Fibroblast of lung (primary cell): ENCODE results near the gene PITRM1. TPM values are rescaled to one million over a fixed set of nuclear protein-coding genes. Genes with fewer than 3 reads are reported as not detected.

ENCODE experiments used
- DNase-seq, 2 donors: peaks; one replicate each; pipeline versions ENCODE4 v3.0.0 to v3.0.0-alpha.2; 2010; ENCODE audit warnings: low read depth in 2 of 2
- H2AFZ ChIP-seq: 2 replicates; pipeline ENCODE4 v1.5.1; 2012; ENCODE audit warnings: low read length, control low read depth, inconsistent platforms
- H3K27ac ChIP-seq: 2 replicates; pipeline ENCODE4 v1.5.1; 2011; ENCODE audit warnings: low read length, control low read depth; ENCODE audit not compliant: insufficient read depth
- H3K27me3 ChIP-seq: 2 replicates; pipeline ENCODE4 v1.5.1; 2011; ENCODE audit warnings: mild to moderate bottlenecking, low read length; ENCODE audit not compliant: control insufficient read depth, insufficient read depth
- H3K36me3 ChIP-seq: 2 replicates; pipeline ENCODE4 v1.5.1; 2011; ENCODE audit warnings: low read length; ENCODE audit not compliant: control insufficient read depth, insufficient read depth
- H3K4me1 ChIP-seq: 2 replicates; pipeline ENCODE4 v1.5.1; 2011; ENCODE audit warnings: low read length; ENCODE audit not compliant: control insufficient read depth, insufficient read depth; ENCODE audit errors: extremely low read depth
- H3K4me2 ChIP-seq: 2 replicates; pipeline ENCODE4 v1.5.1; 2011; ENCODE audit warnings: low read length, control low read depth; ENCODE audit not compliant: insufficient read depth; ENCODE audit errors: extremely low read depth
- H3K4me3 ChIP-seq, 4 experiments: fragments of 200-600 bp in 1 of 4; sonication (generic) in 1 of 4; replicated peaks in 1 of 4; 2 replicates each; pipeline ENCODE4 v1.5.1; 2011 to 2016; ENCODE audit warnings: low read length in 4 of 4, low read depth in 3 of 4, mild to moderate bottlenecking in 3 of 4, control low read depth in 2 of 4, inconsistent platforms in 1 of 4, mixed read lengths in 1 of 4; ENCODE audit not compliant: insufficient read depth in 1 of 4; ENCODE audit errors: control extremely low read depth in 1 of 4
- H3K79me2 ChIP-seq: 2 replicates; pipeline ENCODE4 v1.5.1; 2012; ENCODE audit warnings: mild to moderate bottlenecking, low read length, inconsistent platforms; ENCODE audit not compliant: control insufficient read depth, insufficient read depth
- H3K9ac ChIP-seq: 2 replicates; pipeline ENCODE4 v1.5.1; 2011; ENCODE audit warnings: mild to moderate bottlenecking, low read length, control low read depth; ENCODE audit not compliant: insufficient read depth
- H3K9me3 ChIP-seq: 2 replicates; pipeline ENCODE4 v1.5.1; 2012; ENCODE audit warnings: low read depth, low read length; ENCODE audit not compliant: control insufficient read depth, insufficient read depth
- H4K20me1 ChIP-seq: 2 replicates; pipeline ENCODE4 v1.5.1; 2011; ENCODE audit warnings: low read length; ENCODE audit not compliant: control insufficient read depth, insufficient read depth; ENCODE audit errors: extremely low read depth
- CTCF ChIP-seq, 2 donors: IDR thresholded peaks in 1 of 2; conservative IDR thresholded peaks in 1 of 2; 1 replicate in 1 of 2; 2 replicates in 1 of 2; pipeline ENCODE4 v1.5.1; 2011 to 2012; ENCODE audit warnings: low read length in 2 of 2, control low read depth in 1 of 2, inconsistent platforms in 1 of 2, low read depth in 1 of 2, mild to moderate bottlenecking in 1 of 2
- EZH2 ChIP-seq: IDR thresholded peaks from 2 replicates; pipeline ENCODE4 v1.5.1; 2012; ENCODE audit warnings: low read length, control low read depth, mild to moderate bottlenecking; ENCODE audit errors: missing control alignments
- polyA plus RNA-seq, 2 donors: library from polyadenylated mRNA; depleted of rRNA in 1 of 2; stranded (reverse) in 1 of 2; unstranded in 1 of 2; fragments of >200 nt; gene quantifications; 2 replicates each; pipeline ENCODE4 v1.2.1, GENCODE V29; 2011 to 2012; ENCODE audit warnings: missing spikeins in 1 of 2
- total RNA-seq: library from RNA; depleted of rRNA; stranded (reverse); fragments of >200 nt; gene quantifications from 2 replicates; pipeline ENCODE4 v1.2.1, GENCODE V29; 2014

Gene PITRM1
- total and polyA plus RNA-seq, 2 donors (not counting 1 experiment from before 2014, with no cell fraction given) = 53.1 to 73.7 TPM

- no peaks in the 10 kb centered on the region for H3K27me3 ChIP-seq
- peaks cover 16% of the 10 kb centered on the region for H3K36me3 ChIP-seq
- H3K27ac ChIP-seq = peak overlapping the region; percentile 92
- no peaks in the 10 kb centered on the region for H3K9me3 ChIP-seq
- peaks cover 37% of the 10 kb centered on the region for H3K4me1 ChIP-seq
- peak overlapping the region; percentile 52 for H3K9ac ChIP-seq
- H4K20me1 ChIP-seq = no peaks in the 10 kb centered on the region
- peak overlapping the region; percentile 89 for H3K4me2 ChIP-seq
- TF ChIP-seq EZH2 (no peak), CTCF (conservative IDR thresholded peaks at IDR 0.05 in 1 of 2, IDR thresholded peaks at IDR 0.05 in 1 of 2; ENCODE audit: low read depth in 1 of 2, low read length in 2 of 2) (no peak)
- DNase-seq = peak in 1 of 2 donors; percentile 44
- H3K4me3 ChIP-seq = peak overlapping the region; percentile 1 to 31 (median 7)
- H2AFZ ChIP-seq = no peak overlapping the region
- peaks cover 61% of the 10 kb centered on the region for H3K79me2 ChIP-seq
Observed at GRCh38 chr10:3096149-3096548, 76.4 kb downstream of the PITRM1 start.

- Histone ChIP-seq H3K9me3 (no peaks in the 10 kb centered on the region), H3K4me3 (peak overlapping the region; percentile 1 to 31 (median 7)), H3K36me3 (peaks cover 14% of the 10 kb centered on the region), H2AFZ (no peak overlapping the region), H3K9ac (peak overlapping the region; percentile 52), H3K4me1 (peaks cover 40% of the 10 kb centered on the region), H3K27me3 (no peaks in the 10 kb centered on the region), H3K79me2 (peaks cover 60% of the 10 kb centered on the region), H3K27ac (peak overlapping the region; percentile 92), H4K20me1 (no peaks in the 10 kb centered on the region), H3K4me2 (peak overlapping the region; percentile 89)
- TF ChIP-seq CTCF (conservative IDR thresholded peaks at IDR 0.05 in 1 of 2, IDR thresholded peaks at IDR 0.05 in 1 of 2; ENCODE audit: low read depth in 1 of 2, low read length in 2 of 2) (no peak), EZH2 (no peak)
- DNase-seq = peak; percentile 100
Observed at GRCh38 chr10:3095373-3096139, 77.0 kb downstream of the PITRM1 start.

GRCh38 chr10:3094609-3095036, 78.0 kb downstream of the PITRM1 start:
- peaks cover 61% of the 10 kb centered on the region for H3K79me2 ChIP-seq
- no peak overlapping the region for H3K9ac ChIP-seq
- peaks cover 41% of the 10 kb centered on the region for H3K4me1 ChIP-seq
- no peak for TF ChIP-seq EZH2
- TF ChIP-seq CTCF (conservative IDR thresholded peaks at IDR 0.05 in 1 of 2, IDR thresholded peaks at IDR 0.05 in 1 of 2; ENCODE audit: low read depth in 1 of 2, low read length in 2 of 2) = no peak
- DNase-seq = peak in 1 of 2 donors; percentile 51
- no peaks in the 10 kb centered on the region for H4K20me1 ChIP-seq
- H3K9me3 ChIP-seq = no peaks in the 10 kb centered on the region
- H3K4me2 ChIP-seq = peak overlapping the region; percentile 76
- H3K27me3 ChIP-seq = no peaks in the 10 kb centered on the region
- peak overlapping the region in 3 of 4 experiments; percentile 1 to 18 (median 5) for H3K4me3 ChIP-seq
- peak overlapping the region; percentile 92 for H3K27ac ChIP-seq
- H2AFZ ChIP-seq = no peak overlapping the region
- H3K36me3 ChIP-seq = peaks cover 9% of the 10 kb centered on the region
